Loucy (cell line): ENCODE data around the gene SAMD7.

ENCODE experiments used
- EZH2phosphoT487 ChIP-seq: fragments of 200-600 bp; IDR thresholded peaks from 2 replicates; pipeline ENCODE4 v1.6.1; 2018; ENCODE audit warnings: antibody characterized with exemption, mild to moderate bottlenecking, moderate library complexity, borderline replicate concordance
- TF ChIP-seq, protein P1 (sequence below): fragments of 200-600 bp; sonication (generic); conservative IDR thresholded peaks from 2 replicates; pipeline ENCODE4 v1.5.1; 2014; ENCODE audit warnings: mild to moderate bottlenecking, antibody characterized with exemption, low read length

DNA sequence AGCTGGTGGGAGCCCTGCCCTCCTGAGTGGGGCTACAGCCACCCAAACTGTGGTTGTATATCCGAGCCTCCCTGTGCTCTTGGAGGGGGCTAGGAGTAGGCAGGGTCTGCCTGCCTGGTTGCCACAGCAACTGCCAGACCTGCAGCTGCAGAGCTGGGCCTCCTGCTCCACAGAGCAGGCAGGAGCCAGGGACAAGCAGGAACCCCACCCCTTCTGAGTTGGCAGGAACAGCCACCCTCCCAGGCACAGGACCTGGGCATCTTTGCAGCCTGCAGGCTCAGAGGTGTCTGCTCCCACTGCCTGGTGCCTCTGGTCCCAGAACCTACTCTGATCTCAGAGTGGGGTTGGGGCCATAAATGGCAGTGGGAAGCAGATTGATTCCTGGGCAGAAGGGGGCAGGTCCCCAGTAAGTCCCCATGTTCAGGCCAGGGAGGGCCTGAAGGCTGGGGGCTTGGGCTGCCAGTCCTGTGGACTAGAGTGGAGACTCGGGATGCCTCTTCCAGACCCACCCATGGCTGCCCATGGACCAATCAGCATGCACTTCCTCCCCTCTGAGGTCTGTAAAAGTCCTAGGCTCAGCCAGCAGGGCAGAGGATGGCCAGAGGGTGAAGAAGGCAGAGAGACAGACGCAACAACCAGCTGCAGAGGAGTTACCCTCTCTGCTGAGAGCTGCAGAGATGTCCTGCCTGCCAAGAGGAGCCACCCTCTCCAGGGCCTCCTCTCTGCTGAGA, 31.4 kb upstream of the SAMD7 start:
- TF ChIP-seq, protein P1, sequence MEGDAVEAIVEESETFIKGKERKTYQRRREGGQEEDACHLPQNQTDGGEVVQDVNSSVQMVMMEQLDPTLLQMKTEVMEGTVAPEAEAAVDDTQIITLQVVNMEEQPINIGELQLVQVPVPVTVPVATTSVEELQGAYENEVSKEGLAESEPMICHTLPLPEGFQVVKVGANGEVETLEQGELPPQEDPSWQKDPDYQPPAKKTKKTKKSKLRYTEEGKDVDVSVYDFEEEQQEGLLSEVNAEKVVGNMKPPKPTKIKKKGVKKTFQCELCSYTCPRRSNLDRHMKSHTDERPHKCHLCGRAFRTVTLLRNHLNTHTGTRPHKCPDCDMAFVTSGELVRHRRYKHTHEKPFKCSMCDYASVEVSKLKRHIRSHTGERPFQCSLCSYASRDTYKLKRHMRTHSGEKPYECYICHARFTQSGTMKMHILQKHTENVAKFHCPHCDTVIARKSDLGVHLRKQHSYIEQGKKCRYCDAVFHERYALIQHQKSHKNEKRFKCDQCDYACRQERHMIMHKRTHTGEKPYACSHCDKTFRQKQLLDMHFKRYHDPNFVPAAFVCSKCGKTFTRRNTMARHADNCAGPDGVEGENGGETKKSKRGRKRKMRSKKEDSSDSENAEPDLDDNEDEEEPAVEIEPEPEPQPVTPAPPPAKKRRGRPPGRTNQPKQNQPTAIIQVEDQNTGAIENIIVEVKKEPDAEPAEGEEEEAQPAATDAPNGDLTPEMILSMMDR: no peak
- no peak for TF ChIP-seq EZH2phosphoT487
